GM19468 (cell line): ENCODE results near the gene PPP1R12B.
"Not testable (repeated sequence)": the region's sequence is repeated elsewhere in the genome, so short reads cannot be mapped to it uniquely, and the experiment has no call there.

Experiments
- ATAC-seq: cut with Tn5 transposase; IDR thresholded peaks from one replicate; pipeline ENCODE4 v1.9.1; 2021; ENCODE audit warnings: mild to moderate bottlenecking, moderate library complexity, moderate number of reproducible peaks; ENCODE audit not compliant: unreplicated experiment; ENCODE audit errors: extremely low read depth

Gene PPP1R12B

DNA sequence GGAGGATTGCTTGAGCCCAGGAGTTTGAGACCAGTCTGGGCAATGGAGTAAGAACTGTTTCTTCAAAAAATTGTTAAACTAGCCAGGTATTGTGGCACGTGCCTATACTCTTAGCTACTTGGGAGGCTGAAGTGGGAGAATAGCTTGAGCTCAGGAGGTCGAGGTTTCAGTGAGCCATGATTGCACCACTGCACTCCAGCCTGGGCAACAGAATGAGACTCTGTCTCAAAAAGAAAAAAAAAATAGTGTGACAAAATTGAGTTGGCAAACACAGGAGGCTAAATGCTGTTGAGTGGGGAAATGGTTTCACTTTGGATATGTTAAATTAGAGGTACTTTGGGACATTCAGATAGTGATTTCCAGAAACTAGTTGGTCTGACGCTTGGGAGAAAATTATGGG lies 197.9 kb downstream of the PPP1R12B start:
- ATAC-seq = not testable (repeated sequence)

DNA sequence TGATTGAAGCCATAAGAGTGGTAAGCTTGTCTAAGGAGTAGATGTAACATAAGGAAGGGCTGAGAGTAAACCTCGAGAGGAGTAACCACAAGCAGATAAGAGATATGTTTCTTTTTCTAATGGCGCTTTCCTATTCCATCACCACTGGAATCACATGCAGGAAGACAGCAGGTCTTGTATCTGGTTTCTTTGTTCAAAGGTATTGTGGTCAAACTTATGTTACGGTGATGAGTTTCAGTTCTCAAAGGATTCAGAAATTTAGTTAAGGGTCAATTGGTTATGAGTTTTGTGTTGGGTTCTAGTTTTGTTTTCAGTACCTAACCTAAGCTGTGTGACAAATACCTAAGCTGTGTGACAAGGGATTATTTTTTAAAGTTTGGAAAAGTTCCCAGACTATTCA lies 198.3 kb downstream of the PPP1R12B start:
- not testable (repeated sequence) for ATAC-seq

DNA sequence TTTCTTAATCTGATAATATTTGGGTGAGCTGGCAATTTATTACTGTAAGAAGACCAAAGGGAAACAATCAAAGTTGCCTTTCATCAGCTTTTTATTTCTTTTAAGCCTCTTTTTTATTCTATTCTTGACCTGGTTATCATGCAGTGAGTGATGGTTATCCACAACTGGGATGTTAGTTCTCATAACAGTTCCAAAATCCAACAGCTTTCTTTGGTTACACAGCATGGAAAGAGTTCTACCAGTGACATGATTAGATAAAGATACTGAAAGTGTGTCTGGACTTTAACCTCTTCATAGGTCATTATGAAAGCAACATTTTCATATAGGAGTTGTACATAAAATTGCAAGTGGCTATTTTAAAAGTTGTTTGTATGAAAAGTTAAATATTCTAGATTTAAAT lies 198.7 kb downstream of the PPP1R12B start:
- ATAC-seq = no peak

DNA sequence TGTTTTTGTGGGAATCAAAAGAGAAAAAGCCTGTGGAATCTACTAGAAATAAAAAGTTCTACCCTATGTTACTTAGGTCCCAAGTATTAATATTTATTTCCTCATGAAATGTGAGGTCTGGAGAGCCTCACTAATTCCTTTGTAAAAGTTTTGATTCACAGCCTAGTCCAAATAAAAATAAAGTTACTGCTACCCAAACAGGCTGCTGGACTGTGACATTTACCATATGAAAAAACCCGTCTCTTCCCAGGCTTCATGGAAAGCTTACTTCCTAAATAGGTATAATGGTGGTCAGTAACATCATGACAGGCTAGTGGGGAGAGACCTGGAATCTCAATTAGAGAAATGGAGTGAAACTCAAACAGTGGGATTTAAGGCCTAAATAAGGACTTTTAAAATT lies 201.6 kb downstream of the PPP1R12B start:
- not testable (repeated sequence) for ATAC-seq

DNA sequence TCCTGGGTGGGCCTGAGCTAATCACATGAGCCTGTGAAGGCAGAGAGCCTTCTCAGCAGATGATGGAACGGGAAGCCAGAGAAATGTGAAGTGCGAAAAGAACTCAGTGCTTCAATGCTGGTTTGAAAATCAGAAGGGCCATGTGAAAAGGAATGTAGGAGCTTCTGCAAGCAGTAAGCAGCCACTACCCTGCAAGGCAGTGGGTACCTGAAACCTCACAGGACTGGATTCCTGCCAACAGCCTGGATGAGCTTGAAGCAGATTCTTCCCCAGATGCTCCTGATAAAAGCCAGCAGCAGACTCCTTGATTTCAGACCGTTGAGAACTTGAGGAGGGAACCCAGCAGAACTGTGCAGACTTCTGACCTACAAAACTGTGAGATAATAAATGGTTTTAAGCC lies 203.2 kb downstream of the PPP1R12B start:
- no peak for ATAC-seq

DNA sequence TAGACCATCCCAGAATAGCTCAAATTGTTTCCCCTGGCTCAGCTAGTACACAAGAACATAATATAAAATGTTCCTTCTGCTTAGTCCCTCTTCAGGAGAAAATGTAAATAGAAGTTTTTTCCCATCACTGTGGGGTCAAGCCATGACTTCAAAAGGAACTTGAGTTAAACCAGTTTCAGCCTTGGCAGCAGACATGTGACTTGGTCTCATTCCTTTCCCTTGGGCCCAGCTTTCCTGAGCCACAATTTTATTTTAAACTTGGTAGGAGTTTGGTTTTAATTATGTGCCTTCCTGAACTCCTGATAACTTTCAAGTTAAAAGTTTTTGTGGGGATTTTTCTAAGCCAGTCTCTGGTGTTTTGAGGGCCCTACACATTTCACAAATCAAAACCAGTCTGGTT lies 204.1 kb downstream of the PPP1R12B start:
- not testable (repeated sequence) for ATAC-seq

DNA sequence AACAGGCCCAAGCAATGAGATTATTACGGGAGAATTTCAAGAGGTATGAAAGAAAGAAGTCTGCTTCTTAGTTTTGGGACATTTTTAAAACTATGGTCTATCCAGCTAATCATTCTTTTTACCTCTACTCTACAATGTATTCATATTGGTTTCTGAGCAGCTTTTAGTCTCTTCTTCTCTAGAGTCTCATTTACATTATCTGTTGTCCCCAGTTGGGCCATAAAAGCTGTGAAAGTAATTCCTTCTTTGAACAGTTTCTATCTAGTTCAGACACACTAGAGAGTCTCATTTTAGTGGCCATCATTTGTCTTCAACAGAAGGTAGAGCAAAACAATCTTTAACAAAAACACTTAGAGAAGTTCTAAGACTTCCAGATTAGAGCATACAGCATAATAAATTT lies 204.6 kb downstream of the PPP1R12B start:
- ATAC-seq = not testable (repeated sequence)

DNA sequence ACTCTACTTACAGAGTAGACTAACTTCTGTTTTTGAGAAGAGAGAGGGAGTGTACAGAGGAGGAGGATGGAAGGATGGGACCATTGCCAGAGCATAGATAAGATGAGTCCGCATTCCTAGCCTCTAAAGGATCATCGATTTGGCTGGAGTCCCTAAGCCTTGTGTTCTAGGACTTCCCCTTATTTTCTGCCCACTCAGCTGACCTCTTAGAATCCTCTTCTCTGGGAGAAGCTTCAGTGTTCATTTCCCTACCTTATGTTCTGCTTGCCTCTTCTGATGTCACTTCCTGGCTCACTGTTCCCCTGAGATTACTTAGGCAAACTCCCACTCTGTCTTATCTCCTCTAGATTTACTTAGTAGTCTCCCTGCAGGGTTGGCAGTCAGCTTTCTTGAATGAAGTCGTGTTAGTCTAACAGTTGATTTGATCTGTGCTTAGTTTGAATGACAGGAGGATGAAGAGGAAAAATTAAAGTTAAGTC lies 205.1 kb downstream of the PPP1R12B start:
- no peak for ATAC-seq

DNA sequence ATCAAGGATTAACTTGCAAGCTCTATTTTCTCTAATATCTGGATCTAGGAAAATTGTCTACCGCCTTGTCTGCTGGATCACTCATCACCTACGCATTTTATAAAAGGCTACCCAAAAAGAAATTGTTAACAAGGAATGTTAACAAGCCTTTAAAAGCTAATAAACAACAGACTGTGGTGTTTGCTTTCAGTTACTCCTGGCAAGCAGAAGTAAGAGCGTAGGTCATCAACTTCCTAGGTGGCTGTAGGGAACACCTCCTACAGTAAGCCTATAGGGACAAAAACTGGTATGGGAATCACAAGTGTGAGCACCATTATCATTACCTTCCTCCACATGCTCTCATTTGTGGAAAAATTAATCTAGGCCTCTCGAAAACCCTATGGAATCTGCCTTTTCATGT lies 206.1 kb downstream of the PPP1R12B start:
- ATAC-seq = not testable (repeated sequence)

DNA sequence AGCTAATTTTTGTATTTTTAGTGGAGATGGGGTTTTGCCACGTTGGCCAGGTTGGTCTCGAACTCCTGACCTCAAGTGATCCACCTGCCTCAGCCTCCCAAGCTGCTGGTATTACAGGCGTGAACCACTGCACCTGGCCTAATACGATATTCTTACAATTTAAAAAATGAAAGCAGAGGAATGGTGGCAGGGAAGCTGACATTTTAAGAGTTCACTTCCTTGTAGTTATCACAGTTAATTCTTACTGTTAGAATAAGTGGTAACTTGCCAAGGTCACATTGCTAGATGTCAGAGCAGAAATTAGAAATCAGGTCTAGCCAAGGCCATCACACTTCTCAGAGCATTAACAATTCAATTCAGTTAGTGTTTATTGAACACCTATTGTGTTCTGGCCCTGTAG lies 207.5 kb downstream of the PPP1R12B start:
- not testable (repeated sequence) for ATAC-seq

DNA sequence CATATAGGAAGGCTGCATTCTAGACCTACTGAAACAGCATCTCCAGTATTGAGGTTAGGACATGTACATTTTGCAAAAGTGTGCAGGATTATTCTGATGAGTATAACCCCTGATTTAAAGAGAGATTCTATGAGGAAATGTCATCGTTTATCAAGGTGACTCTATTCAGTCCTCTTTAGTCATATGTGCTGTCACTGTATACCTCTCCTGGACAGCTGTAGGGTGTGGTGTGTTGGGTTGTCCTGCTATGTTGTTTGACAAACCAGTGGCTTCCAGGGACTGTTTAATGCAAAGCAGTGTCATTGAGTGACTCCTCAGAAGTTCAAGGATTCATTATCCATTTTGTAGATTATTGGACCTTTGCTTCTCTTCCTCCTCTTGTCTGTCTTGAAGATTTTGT lies 209.2 kb downstream of the PPP1R12B start:
- ATAC-seq = not testable (repeated sequence)

DNA sequence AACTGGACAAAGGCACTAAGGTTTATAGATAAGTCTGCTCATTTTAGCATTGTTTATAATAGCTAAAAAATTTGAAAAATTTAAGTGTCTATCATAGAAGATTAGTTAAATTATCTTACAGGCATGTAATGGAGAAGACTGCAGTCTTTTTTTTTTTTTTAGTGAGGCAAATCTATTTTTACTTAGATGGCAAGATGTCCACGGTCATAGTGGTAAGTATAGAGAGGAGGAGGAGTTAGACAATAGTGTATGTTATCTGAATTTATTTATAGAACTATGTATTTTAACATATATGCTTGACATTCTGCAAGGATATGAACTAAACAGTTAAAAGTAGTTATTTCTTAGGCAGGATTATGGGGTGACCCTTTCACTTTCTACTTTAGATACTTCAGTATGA lies 212.7 kb downstream of the PPP1R12B start:
- ATAC-seq = no peak

DNA sequence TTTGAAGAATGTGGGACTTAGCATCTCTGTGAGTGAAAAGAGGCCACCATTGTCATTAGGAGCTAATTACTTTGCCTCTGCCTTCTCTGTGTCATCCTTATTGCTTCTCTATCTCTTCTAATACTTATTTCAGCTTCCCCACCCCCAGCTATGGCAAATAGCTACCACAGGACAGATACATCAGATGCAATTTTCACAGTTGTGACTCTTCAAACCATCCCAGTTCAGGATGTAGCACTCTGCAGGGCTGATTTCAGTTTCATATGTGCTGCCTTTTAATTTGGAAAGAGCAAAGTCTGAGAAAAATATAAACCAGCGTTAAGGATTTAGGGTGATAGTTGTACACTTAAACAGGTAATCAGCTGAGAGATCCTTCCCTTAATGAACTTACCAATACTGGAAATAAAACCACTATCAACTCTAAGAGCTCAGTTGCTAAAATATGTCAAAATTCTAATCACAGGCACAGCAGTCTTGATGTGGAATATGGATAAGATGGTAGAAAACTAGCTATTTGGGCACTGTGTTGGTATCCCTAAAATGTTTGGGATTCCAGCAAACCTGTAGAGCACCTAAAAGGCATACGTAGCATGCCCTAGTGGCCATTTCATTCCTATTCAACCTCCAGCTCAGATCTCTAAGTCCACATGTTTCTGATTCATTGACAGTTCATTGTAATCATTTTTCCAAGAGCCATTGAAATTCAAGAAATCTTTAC lies 213.4 kb downstream of the PPP1R12B start:
- no peak for ATAC-seq

DNA sequence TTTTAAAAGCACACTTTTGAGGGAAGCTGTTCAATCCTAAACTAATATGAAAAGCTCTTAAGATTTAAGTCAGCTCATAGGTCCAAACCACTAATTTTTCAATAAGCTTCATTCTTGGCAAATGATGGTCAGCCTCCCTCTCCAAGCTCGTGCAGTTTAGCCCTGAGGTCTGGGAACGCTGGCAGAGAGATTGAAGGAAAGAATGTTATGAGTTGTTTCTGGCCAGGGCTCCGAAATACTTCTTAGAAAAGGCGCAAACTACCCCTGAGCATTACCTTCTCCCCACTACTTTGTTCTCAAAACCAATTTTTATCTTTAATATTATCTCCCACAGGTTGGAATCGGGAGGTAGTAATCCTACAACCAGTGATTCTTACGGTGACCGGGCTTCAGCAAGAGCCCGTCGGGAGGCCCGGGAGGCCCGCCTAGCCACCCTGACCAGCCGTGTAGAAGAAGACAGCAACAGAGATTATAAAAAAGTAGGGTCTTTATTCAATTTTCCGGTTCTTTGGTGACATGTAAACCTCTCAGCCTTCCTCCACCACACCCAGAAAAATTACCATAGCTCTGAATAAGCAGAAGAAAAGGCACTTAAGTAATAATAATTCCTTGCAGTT lies 214.1 kb downstream of the PPP1R12B start:
- ATAC-seq = no peak

DNA sequence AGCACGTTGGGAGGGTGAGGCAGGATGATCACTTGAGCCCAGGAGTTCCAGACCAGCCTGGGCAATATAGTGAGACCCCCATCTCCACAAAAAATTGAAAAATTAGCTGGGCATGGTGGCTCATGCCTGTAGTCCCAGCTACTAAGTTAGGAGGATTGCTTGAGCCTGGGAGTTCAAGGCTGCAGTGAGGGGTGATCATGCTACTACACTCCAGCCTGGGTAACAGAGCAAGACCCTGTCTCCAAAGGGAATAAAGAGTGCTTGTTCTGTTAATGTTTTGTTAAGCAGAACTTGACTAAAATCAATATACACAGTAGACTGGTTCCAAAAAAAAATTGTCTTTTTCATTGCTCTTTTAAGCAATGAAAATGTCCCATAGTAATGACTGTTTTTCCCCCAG lies 215.3 kb downstream of the PPP1R12B start:
- no peak for ATAC-seq

DNA sequence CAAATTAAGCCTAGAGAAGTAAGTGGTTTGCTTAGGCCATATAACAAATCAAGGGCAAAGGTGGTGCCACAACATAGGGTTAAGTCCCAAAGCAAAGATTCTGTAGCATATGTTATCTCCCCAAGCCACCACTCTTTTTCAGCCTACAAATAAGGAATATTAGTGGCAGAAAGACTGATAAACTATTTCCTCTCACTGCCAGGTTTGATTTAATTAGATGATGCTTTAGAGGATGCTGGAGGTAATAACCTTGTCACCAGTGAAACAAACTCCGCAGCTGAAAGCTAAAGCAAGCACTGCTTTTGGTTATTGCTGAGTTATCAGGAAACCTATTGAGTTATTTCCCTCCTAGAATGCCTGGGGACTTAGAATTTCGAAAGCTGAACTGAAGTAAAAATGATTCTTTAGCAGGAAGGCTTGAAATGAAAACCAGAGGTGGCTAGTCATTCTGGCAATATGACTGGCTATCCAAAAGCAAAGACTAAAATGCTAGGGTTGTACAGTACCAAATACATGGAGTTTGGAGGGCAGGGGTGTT lies 216.5 kb downstream of the PPP1R12B start:
- ATAC-seq = no peak

DNA sequence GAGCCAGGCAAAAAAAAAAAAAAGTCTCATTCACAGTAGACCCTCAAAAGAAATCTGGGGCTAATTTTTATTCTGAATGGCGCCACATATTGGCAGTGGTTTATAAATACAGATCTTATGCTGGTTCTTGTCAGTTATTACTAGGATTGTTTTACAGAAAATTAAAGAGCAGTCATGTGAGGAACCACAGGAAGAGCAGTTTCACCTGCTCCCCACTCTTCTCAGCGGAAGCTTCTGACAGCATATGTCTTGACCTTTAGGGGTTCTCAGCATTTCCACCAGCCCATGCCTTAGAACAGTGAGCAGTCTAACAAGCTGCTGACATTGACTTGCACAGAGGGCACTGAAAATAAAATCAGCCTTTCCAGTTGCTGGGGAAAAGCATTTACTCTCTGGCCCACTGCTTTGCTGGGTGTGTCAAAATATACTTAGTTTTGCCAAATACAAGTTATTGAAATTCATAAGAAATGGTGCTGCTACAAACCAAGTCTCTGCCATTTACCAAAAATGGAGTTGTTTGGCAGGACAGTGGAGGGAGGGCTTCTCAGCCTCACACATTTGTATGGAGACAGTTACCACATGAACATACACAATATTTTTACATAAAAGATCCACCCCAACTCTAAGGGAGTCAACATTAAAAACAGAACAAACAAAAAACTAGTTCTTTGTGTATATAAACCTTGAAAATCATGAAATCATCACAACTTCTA lies 217.5 kb downstream of the PPP1R12B start:
- ATAC-seq = peak; percentile 55

DNA sequence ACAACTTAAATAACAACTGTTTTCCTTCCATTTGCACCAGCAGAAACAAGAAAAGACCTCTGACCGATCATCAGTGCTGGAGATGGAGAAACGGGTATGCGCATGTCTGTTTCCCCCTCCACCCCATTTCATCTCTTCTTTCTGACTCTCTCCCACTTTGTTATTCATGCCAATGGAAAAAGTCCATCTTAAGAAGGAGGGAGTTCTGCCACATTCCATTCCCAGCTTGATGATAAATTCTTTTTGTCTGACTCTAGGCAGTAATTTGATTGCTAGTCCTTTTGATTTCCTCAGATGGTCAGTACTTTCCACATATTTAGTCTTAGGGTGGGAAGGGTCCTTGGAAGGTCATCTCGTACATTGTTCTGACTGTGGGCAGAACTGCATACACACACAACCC lies 219.2 kb downstream of the PPP1R12B start:
- no peak for ATAC-seq

DNA sequence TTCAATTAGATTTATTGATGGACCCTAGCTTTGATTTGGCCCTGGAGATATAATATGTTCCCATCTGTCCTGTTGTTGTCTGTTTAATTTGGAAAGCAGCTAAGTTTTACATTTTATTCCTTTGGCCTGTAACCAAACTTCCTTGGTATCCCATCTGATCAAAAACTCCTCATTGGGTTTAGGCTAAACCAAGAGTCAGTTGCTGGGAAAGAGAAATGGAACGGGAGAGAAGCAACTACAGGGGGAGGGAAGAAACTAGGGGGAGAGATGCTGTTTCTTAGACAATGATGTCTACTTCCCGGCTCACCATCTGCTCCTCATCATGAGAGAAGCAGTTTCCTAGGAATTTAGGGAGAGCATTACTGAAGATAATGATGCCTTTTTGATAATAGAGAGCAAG lies 219.9 kb downstream of the PPP1R12B start:
- ATAC-seq = no peak

DNA sequence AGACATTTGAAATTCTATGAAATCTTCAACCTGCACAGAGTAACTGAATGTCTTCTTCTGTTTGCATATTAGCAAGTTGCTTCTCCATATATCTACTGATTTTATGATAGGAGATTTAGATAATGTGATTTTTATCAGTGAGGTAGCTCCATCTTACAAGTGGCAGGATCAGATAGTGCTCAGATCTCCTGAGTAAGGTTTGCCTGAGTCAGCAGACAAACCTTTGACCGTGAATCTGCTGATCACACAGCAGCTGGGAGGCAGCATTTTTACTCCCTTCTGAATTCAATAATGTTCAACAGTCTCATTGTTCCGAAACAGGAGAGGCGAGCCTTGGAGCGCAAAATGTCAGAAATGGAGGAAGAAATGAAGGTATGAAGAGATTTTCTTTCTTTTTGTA lies 220.3 kb downstream of the PPP1R12B start:
- ATAC-seq = no peak
